ENCODE data around the gene XKR3.
"Not testable (repeated sequence)": the region's sequence is repeated elsewhere in the genome, so short reads cannot be mapped to it uniquely, and the experiment has no call there.

XKR3 gene

DNA sequence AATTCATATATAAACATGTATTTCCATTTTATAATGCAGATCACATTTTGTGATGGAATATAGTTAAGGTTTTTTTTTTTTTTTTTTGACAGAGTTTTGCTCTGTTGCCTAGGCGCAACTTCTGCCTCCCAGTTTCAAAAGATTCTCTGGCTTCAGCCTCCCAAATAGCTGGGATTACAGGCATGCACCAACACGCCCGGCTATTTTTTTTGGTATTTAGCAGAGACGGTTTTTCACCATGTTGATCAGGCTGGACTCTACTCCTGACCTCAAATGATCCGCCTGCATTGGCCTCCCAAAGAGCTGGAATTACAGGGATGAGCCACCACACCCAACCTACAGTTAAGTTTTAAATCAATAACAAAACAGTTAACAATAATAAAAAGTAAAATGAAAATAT, 18.8 kb downstream of the XKR3 start:
- DNase-seq (ENCODE audit: low read depth in 2 of 2) = no peak

DNA sequence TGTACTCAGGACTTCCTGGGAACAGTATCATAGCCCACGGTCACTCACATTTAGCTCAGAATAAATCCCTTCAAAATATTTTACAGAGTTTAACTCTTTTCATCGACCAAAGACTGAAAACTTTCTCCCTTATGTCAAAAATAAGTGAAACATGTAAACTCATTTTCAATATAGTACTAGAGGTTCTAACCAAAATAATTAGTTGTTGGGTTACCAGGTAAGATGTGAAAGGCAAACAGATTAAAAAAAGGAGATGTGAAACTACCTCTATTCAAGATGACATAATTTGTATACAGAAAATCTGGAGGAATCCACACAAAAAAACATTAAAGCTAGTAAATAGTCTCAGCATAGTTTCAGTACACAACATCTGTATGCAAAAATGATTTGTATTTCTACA, 20.3 kb downstream of the XKR3 start:
- DNase-seq (ENCODE audit: low read depth in 2 of 2) = no peak

DNA sequence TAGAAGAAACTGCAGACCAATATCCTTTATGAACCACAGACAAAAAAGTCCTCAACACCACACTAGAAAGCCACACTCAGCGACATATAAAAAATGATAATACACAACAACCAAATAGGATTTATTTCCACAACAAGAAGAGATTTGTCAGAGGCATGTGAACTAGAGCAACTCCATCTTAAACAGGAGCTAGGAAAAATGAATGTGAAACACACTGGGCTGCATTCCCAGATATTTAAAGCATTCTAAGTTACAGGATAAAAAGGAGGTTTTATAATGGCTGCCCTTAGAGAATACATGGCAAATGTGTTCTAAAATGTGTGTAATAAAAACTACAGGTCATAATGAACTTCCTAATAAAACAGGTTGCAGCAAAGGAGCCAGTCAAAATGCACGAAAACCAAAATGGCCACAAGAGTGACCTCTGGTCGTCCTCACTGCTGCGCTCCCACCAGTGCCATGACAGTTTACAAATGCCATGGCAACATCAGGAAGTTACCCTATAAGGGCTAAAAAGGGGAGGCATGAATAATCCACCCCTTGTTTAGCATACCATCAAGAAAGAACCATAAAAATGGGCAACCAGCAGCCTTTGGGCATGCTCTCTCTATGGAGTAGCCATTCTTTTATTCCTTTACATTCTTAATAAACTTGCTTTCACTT, 21.8 kb downstream of the XKR3 start:
- DNase-seq (ENCODE audit: low read depth in 2 of 2) = no peak

DNA sequence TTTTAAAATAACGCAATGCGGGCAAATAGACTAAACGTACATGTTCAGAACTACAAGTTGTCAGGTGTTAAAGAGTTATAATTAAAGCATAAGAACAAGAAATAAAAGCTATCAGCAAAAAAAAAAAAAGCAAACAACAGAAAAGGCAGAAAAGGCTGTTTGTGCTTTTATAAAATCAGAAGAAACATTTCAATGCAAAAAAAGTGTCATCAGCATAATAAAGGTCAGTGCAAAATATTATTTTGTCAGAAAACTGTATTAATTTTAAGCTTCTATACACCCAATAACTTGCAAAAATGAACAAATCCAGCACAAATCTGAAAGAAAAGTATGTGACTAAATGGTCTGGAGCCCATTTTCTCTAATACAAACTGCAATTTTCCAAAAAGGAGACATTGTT, 23.6 kb downstream of the XKR3 start:
- DNase-seq (ENCODE audit: low read depth in 2 of 2) = no peak

DNA sequence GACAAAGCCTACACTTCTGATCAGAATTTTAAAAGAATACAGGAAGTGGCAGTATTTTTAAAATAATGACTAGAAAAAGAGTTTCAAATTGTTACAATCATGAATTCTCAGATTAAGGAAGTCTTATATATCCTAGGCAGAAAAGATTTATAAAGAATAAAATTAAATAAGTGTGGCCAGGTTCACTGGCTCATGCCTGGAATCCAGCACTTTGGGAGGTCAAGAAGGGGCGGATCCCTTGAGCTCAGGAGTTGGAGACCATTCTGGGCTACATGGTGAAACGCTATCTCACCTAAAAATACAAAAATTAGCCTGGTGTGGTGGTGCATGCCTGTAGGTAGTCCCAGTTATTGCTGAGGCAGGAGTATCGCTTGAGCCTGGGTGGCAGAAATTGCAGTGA, 24.1 kb downstream of the XKR3 start:
- no peak for DNase-seq (ENCODE audit: low read depth in 2 of 2)

DNA sequence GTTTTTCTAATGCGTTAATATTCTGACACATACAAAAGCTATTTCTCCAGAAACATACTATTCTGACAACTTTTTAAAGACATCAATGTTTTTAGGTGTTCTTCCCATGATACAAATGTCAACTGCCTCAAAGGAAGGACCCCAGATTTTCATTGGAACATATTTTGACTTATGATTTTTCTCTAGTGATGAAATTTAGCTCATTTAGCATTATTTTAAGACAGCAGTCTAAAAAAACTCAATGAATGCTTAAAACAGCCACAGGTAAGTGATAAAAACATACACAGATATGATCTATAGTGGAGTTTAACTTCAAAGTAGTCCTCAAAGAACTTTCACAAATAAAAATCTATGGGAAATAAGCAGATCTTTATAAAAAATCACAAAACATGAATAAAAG, 24.9 kb downstream of the XKR3 start:
- DNase-seq (ENCODE audit: low read depth in 2 of 2) = no peak

DNA sequence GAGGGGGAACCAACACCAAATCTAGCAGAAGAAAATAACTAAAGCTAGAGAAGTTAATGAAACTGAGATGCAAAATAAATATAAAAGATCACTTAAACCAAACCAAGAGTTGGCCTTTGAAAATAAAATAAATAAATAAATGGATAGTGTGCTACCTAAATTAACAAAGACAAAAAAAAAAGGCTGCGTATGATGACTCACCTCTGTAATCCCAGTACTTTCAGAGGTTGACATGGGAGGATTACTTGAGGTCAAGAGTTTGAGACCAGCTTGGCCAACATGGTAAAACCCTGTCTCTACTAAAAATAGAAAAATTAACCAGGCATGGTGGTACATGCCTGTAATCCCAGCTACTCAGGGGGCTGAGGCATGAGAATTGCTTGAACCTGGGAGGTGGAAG, 29.7 kb downstream of the XKR3 start:
- not testable (repeated sequence) for DNase-seq (ENCODE audit: low read depth in 2 of 2)

DNA sequence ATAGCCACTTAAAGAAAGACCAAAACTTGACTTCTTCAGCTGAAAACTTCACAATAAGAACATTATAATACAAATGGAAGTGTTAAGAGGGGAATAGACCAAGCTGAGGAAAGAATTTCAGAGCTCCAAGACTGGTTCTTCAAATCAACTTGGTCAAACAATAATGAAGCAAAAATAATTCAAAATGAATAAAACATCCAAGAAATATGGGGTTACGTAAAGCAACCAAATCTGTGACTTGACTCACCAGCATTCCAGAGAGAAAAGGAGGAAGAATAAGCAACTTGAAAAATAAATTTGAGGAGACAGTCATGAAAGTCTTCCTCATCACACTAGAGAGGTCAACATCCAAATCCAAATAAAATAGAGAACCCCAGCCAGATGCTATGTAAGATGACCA, 31.4 kb downstream of the XKR3 start:
- DNase-seq (ENCODE audit: low read depth in 2 of 2) = no peak

DNA sequence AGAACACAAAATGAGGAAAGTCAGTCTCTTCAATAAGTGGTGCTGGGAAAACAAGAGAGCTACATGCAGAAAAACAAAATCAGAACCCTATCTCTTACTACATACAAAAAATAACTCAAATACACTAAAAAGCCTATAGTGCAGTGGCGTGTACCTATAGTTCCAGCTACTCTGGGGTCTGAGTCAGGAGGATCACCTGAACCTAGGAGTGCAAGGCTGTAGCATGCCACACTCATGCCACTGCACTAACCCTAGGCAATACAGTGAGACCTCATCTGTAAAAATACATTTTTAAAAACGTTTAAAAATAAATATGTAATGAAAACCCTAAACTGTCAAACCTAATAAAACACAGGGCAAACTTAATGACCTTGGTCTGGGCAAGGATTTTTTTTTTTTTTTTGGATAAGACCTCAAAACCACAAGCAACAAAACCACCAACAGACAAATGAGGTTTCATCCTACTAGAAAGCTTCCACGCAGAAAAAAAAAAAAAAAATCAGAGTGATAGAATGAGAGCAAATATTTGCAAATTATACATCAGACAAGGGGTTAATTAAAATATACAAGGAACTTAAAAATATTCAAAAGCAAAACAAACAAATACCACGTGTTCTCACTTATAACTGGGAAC, 35.2 kb downstream of the XKR3 start:
- no peak for DNase-seq (ENCODE audit: low read depth in 2 of 2)

DNA sequence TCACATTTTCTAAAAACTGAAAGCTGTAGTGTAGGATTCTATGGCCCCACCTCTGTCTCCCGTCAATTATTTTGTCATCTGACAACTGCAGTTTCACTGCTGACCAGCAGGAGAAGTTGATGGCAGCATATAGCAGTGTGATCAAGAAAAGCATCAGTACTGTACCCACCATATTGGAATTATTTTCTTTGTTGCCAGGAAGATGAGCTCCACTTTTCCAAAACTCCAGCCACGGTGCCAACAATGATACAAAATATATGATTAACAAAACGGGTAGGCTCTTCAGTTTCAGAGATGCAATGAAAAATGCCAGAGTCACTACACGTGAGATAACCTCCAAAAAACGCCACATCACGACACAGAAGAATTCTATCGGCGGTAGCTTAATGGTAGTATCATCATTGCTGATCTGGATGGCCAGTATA, 41.3 kb downstream of the XKR3 start:
- DNase-seq (ENCODE audit: low read depth in 2 of 2) = no peak

DNA sequence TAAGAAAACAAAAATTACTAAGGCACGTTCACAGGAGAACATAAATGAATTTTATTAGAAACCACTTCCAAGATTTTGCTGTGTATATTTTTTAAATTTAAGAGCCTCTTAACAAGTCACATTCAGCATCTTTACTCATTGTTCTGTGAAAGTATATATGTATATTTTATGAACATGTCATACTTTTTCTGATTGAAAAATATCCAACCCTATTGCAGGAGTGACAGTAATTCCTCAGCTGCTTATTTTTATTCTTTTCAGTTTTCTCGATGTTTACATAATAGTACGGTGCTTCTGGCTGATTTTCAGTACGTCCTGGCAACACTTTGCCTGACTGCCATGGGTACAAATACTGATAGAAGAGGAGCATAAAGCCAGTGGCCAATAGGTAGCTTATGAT, 41.8 kb downstream of the XKR3 start:
- no peak for DNase-seq (ENCODE audit: low read depth in 2 of 2)

DNA sequence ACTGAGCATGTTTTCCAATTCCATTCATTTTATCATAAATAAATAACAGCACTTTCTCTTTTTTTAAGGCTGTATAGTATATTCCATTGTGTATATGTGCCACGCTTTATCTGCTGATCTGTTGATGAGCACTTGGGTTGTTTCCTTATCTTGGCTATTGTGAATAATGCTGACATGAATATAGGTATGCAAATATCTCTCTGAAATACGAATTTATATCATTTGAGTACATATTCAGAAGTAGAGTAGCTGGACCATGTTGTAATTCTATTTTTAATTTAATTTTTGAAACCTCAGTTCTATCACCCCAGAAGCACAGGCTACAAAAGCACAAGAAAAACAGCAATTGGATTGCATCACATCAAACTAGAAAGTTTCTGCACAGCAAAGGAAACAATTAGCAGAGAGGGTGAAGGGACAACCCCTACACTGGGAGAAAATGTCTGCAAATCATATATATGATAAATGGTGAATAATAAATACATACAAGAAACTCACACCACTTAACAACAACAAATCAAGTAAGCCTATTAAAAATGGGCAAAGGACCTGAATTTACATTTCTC, 43.4 kb downstream of the XKR3 start:
- no peak for DNase-seq (ENCODE audit: low read depth in 2 of 2)

DNA sequence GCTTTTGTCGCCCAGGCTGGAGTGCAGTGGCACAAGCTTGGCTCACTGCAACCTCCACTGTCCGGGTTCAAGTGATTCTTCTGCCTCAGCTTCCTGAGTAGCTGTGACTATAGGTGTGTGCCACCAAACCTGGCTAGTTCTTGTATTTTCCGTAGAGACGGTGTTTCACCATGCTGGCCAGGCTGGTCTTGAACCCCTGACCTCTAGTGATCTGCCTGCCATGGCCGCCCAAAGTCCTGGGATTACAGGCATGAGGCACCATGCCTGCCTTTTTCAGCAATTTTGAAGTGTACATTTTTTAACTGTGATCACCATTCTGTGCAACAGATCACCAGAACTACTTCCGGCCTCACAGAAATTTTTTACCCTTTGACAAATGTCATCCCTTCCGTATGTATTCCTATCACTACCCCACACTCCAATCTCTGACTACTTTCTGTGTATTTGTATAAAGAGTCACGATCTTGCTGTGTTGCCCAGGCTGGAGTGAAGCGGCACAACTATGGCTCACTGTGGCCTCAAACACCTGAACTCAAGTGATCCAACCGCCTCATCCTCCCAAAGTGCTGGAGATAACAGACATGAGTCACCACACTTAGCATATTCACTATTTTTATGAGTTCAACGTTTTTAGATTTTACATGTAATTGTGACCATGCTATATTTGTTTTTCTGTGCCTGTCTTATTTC, 44.0 kb downstream of the XKR3 start:
- DNase-seq (ENCODE audit: low read depth in 2 of 2) = no peak

DNA sequence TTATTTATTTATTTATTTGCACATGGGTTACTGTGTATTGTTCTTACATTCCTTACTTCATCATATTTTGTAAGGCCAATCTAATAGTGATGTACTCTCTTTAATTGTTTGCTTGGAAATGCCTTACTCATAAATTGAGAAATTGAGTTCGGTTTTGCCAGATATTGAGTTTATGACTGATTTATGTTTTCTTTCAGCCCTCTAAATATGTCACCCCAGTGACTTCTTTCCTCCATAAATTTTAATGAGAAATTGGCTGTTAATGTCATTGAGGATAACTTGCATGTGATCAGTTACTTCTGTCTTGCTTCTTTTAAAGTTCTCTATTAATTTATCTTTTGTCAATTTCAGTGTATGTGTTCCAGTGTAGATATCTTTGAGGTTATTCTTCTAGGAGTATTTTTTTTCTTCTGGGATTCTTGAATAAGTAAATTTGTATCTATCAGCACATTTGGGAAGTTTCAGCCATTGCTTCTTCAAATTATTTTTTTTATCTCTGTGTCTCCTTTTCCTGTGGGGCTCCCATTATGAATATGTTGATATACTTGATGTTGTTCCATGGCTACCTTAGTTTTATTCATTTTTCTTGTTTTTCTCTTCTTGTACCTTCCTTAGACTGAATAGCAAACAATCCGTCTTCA, 47.8 kb downstream of the XKR3 start:
- DNase-seq (ENCODE audit: low read depth in 2 of 2) = no peak

DNA sequence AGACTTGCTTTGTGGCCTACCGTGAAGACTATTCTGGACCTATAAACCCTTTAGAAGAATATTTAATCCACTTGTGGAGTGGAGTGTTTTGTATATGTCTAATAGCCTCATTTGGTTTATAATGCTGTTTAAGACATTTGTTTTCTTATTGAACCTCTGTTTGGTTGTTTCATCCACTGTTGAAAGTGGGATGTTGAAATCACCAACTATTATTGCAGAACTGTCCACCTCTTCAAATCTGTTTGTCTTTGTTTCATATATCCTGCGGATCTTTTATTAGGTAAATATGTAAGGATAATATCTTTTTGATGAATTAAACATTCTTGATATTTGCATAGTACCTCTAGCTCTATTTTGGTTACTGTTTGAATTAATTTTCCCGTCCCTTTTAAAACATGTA, 49.1 kb downstream of the XKR3 start:
- no peak for DNase-seq (ENCODE audit: low read depth in 2 of 2)

DNA sequence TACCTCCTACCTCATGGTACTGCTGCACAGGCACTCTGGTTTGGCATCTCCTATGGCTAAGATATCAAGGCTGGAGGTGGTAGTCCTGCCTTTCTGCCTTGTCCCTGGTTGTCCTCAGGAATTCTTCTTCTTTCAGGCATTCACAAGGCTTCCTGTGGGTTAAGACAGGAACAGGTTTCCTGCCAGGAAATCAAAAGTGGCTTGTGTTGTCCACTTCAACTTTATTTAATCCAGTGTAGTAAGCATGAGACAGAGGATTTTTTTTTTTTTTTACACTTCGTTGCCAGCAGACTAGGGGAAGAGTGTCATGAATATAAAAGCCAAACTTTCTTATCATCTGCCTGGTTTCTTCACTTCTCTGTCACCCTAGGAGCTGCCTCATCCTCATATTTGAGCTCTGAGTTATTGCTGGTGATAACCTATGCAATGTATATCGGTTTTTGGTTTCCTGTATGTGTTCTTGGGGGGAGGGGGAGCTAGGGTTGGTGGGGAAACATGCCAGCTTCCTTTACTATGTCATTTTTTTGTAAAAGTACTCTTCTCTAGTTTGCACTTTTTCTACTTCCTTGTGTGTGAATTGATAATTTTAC, 50.2 kb downstream of the XKR3 start:
- no peak for DNase-seq (ENCODE audit: low read depth in 2 of 2)

DNA sequence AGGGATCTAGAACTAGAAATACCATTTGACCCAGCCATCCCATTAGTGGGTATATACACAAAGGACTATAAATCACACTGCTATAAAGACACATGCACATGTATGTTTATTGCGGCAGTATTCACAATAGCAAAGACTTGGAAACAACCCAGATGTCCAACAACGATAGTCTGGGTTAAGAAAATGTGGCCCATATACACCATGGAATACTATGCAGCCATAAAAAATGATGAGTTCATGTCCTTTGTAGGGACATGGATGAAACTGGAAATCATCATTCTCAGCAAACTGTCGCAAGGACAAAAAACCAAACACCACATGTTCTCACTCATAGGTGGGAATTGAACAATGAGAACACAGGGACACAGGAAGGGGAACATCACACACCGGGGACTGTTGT, 53.6 kb downstream of the XKR3 start:
- not testable (repeated sequence) for DNase-seq (ENCODE audit: low read depth in 2 of 2)

DNA sequence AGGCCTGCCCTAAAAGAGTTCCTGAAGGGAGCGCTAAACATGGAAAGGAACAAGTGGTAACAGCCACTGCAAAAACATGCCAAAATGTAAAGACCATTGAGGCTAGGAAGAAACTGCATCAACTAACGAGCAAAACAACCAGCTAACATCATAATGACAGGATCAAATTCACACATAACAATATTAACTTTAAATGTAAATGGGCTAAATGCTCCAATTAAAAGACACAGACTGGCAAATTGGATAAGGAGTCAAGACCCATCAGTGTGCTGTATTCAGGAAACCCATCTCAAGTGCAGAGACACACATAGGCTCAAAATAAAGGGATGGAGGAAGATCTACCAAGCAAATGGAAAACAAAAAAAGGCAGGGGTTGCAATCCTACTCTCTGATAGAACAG, 57.3 kb downstream of the XKR3 start:
- DNase-seq (ENCODE audit: low read depth in 2 of 2) = not testable (repeated sequence)

DNA sequence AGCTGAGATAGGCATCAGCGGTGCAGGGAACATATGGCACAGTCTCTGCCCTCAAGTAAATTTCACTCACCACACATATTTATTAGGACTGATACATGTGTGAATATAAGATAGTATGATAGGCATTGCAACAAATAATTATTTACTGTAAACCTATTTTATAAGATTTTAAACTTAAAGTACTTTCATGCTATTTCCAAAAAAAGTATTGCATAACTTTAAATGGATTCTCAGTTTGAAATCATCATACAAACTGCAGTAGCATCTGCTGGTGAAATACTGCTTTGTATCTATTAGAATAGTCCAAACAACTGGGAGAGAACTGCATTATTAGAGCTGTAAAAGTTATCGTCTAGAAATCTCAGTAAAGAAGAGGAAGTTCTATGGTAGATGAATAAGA, 63.0 kb downstream of the XKR3 start:
- DNase-seq (ENCODE audit: low read depth in 2 of 2) = not testable (repeated sequence)

DNA sequence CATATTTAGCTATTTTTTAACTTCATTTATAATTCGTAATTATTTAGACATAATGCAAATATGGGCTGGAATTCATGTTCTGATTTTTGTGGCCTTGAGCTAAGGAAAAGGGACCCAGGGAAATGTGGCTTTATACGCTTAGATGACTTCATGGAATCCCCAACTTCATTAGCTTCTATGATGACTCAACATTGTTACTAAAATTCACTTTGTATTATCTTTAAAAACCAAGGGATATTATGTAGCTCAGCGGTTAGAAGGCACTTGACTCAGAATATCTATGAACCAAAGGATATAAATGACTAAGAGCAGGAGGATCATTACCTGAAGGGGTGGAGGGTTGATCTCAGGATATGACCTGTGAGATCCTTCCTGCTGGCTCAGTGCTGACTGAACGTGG, 64.8 kb downstream of the XKR3 start:
- DNase-seq (ENCODE audit: low read depth in 2 of 2) = not testable (repeated sequence)

DNA sequence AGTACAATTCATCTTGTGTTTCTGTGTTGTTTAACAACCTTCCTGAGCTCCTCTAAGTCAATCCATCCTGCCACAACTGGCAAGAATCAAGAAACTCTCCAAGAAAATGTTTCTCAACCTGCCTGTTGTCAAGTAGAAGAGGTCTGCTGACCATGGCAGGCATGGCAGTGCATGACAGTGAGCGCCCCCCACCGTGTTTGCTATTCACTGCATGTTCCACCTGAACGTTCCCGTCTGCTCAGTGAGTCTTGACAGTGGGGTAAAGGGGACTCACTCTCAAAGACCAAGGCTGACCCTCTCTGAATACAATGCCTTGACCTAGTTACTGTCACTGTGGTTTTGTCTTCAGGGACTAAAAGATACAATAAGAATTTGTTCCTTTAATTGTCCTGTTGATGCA, 75.9 kb downstream of the XKR3 start:
- DNase-seq (ENCODE audit: low read depth in 2 of 2) = not testable (repeated sequence)
